Choroid plexus epithelial cell (primary cell): ENCODE measurements around the gene RAD23B.
A peak's percentile ranks its signal among the peaks of the same experiment; 100 is the strongest.

Experiments
- DNase-seq: peaks from one replicate; pipeline ENCODE4 v3.0.0-alpha.2; 2010; ENCODE audit warnings: low read depth
- H3K4me3 ChIP-seq: 2 replicates; pipeline ENCODE4 v1.5.1; 2011; ENCODE audit warnings: low read depth, mild to moderate bottlenecking, control low read depth, low read length, moderate library complexity
- CTCF ChIP-seq: conservative IDR thresholded peaks from 2 replicates; pipeline ENCODE4 v1.5.1; 2011; ENCODE audit warnings: low read depth, mild to moderate bottlenecking, control low read depth, inconsistent platforms, low read length, moderate library complexity

The RAD23B gene

GRCh38 chr9:107367727-107368502 is 84.8 kb downstream of the RAD23B start:
- DNase-seq: peak; percentile 39
- H3K4me3 ChIP-seq: no peak overlapping the region
- TF ChIP-seq CTCF: no peak

GRCh38 chr9:107368696-107369095 is 85.6 kb downstream of the RAD23B start:
- no peak for DNase-seq
- TF ChIP-seq CTCF: no peak

GRCh38 chr9:107373809-107374208 is 90.7 kb downstream of the RAD23B start:
- no peak for DNase-seq
- no peak for TF ChIP-seq CTCF

More at GRCh38 chr9:107368696-107369095, 85.6 kb downstream of the RAD23B start:
- H3K4me3 ChIP-seq: no peak overlapping the region

GRCh38 chr9:107375001-107375400 is 91.9 kb downstream of the RAD23B start:
- H3K4me3 ChIP-seq: no peak overlapping the region
- TF ChIP-seq CTCF: no peak
- no peak for DNase-seq

More at GRCh38 chr9:107373809-107374208, 90.7 kb downstream of the RAD23B start:
- no peak overlapping the region for H3K4me3 ChIP-seq

GRCh38 chr9:107375651-107376369 is 92.7 kb downstream of the RAD23B start:
- H3K4me3 ChIP-seq: no peak overlapping the region
- no peak for TF ChIP-seq CTCF
- no peak for DNase-seq

GRCh38 chr9:107378006-107378405 is 94.9 kb downstream of the RAD23B start:
- no peak for DNase-seq
- no peak overlapping the region for H3K4me3 ChIP-seq
- TF ChIP-seq CTCF: no peak
